Common myeloid progenitor, CD34-positive (primary cell): Measurements from ENCODE around the gene APLNR.

Source experiments
- CTCF ChIA-PET: fragments of 350-600 bp; sonication (Branson Sonifier 250); formaldehyde crosslinking; loops from one replicate; lab custom pipeline; 2021; ENCODE audit warnings: antibody characterized with exemption; lab: Charles Lee
- POLR2A ChIA-PET: fragments of 350-600 bp; sonication (Branson Sonifier 250); formaldehyde crosslinking; loops from one replicate; lab custom pipeline; 2021; ENCODE audit warnings: antibody characterized with exemption; lab: Charles Lee
- DNase-seq, 3 donors: peaks; one replicate each; pipeline versions ENCODE4 v3.0.0 to v3.0.0-alpha.2; 2013
- H3K27ac ChIP-seq, 2 experiments: 1 replicate in 1 of 2; 2 replicates in 1 of 2; pipeline ENCODE4 v1.7.0; 2013; ENCODE audit warnings: inconsistent platforms in 2 of 2, low read length in 2 of 2, mild to moderate bottlenecking in 2 of 2, low read depth in 1 of 2, moderate library complexity in 1 of 2; ENCODE audit not compliant: severe bottlenecking in 2 of 2, insufficient read depth in 1 of 2, poor library complexity in 1 of 2
- H3K27me3 ChIP-seq, 5 experiments: replicated peaks in 2 of 5; 1 replicate in 3 of 5; 2 replicates in 2 of 5; pipeline versions ENCODE4 v1.6.1 to v1.7.0; 2013; ENCODE audit warnings: low read length in 4 of 5, mild to moderate bottlenecking in 2 of 5, moderate library complexity in 2 of 5, inconsistent platforms in 1 of 5; ENCODE audit not compliant: insufficient read depth in 5 of 5, control insufficient read depth in 4 of 5
- H3K36me3 ChIP-seq, 4 experiments: 1 replicate in 2 of 4; 2 replicates in 2 of 4; pipeline versions ENCODE4 v1.6.1 to v1.7.0; 2013; ENCODE audit warnings: low read length in 3 of 4, control low read depth in 1 of 4, mild to moderate bottlenecking in 1 of 4; ENCODE audit not compliant: control insufficient read depth in 4 of 4, insufficient read depth in 4 of 4
- H3K4me1 ChIP-seq, 4 experiments: 1 replicate in 3 of 4; 2 replicates in 1 of 4; pipeline versions ENCODE4 v1.6.1 to v1.7.1; 2013; ENCODE audit warnings: low read length in 3 of 4, mild to moderate bottlenecking in 3 of 4, control low read depth in 1 of 4, inconsistent platforms in 1 of 4, moderate library complexity in 1 of 4; ENCODE audit not compliant: control insufficient read depth in 4 of 4, insufficient read depth in 4 of 4; ENCODE audit errors: control extremely low read depth in 1 of 4
- H3K4me3 ChIP-seq, 7 experiments: 1 replicate in 4 of 7; 2 replicates in 3 of 7; pipeline versions ENCODE4 v1.5.1 to v1.7.0; 2013; ENCODE audit warnings: mild to moderate bottlenecking in 7 of 7, low read length in 6 of 7, moderate library complexity in 6 of 7, inconsistent platforms in 2 of 7, low read depth in 2 of 7, control low read depth in 1 of 7; ENCODE audit not compliant: insufficient read depth in 4 of 7, control insufficient read depth in 1 of 7; ENCODE audit errors: extremely low read depth in 1 of 7
- H3K9me3 ChIP-seq, 5 experiments: 1 replicate in 4 of 5; 2 replicates in 1 of 5; pipeline versions ENCODE4 v1.6.1 to v1.7.1; 2013; ENCODE audit warnings: low read length in 4 of 5, mild to moderate bottlenecking in 2 of 5, inconsistent platforms in 1 of 5, low read depth in 1 of 5, moderate library complexity in 1 of 5; ENCODE audit not compliant: control insufficient read depth in 4 of 5, insufficient read depth in 2 of 5; ENCODE audit errors: control extremely low read depth in 1 of 5
- WGBS: methylation state at CpG from one replicate; pipeline ENCODE4 v1.1.5; 2013; ENCODE audit not compliant: insufficient coverage; 5-methylcytosine and 5-hydroxymethylcytosine counted together

The APLNR gene

GRCh38 chr11:57240757-57241156 lies 3.7 kb upstream of the APLNR start:
- H3K27ac ChIP-seq, result no peak overlapping the region
- H3K4me1 ChIP-seq, result peaks cover 0 to 17% (median 8%) of the 10 kb centered on the region in 4 experiments
- no peaks in the 10 kb centered on the region for H3K9me3 ChIP-seq
- DNase-seq, result no peak
- 38% methylated on average over 4 of the region's 5 CpGs for WGBS
- CTCF ChIA-PET, result interaction anchor here (1.0 to 3.4 kb wide), 3 partner anchors 9 to 400 kb away, joined by 3 to 30 read pairs (median 5); no protein-coding TSS in a partner anchor
- H3K36me3 ChIP-seq, result no peaks in the 10 kb centered on the region
- no peak overlapping the region for H3K4me3 ChIP-seq
- peaks cover 8 to 79% (median 26%) of the 10 kb centered on the region in 5 experiments for H3K27me3 ChIP-seq
- POLR2A ChIA-PET, result no interaction called here

DNA sequence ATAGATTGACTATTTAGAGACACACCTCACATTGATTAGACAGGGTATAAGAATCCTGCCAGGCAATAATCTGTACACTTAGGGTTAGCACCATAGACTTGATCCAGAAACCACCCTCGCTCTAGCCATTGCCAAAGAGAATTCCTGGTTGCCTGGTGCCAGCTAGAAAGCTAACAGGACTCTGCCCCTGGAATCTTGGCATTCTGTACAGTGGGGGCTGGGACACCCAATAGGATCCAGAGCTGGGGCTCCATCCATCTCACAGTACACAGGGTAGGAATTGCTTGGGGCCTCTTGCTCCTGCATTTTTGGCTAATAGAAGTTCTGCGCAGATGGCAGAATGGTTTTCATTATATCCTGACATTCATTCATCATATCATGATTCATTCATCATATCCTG lies 3.0 kb upstream of the APLNR start:
- H3K4me3 ChIP-seq, result no peak overlapping the region
- CTCF ChIA-PET, result interaction anchor here (0.8 to 3.4 kb wide), 4 partner anchors 10 to 400 kb away, joined by 3 to 30 read pairs (median 4); no protein-coding TSS in a partner anchor
- H3K27ac ChIP-seq, result no peak overlapping the region
- peaks cover 0 to 13% (median 7%) of the 10 kb centered on the region in 4 experiments for H3K4me1 ChIP-seq
- DNase-seq, result no peak
- 93% methylated on average over 1 of the region's 2 CpGs for WGBS
- POLR2A ChIA-PET, result no interaction called here
- H3K9me3 ChIP-seq, result no peaks in the 10 kb centered on the region
- no peaks in the 10 kb centered on the region for H3K36me3 ChIP-seq
- H3K27me3 ChIP-seq, result peaks cover 8 to 87% (median 26%) of the 10 kb centered on the region in 5 experiments

DNA sequence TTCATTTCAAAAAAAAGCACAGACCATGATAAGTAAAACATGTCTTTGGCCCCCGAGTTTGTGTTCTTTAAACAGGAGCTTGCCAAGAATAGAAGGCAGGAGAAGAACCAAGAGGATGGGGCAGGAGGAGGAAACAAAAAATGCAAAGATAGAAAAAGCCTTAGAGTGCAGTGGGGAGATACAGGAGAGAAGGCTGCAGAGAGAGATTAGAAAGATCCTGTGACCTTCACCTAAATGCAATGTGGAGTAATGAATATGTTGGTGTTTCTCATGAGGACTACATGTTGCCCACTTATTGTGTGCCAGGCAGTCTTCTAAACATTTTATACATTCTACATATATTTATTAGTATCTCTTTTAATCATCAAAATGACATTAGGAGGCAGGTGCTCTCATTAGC lies 2.3 kb upstream of the APLNR start:
- Histone ChIP-seq H3K9me3 (no peaks in the 10 kb centered on the region), H3K27me3 (peaks cover 8 to 93% (median 31%) of the 10 kb centered on the region in 5 experiments), H3K36me3 (no peaks in the 10 kb centered on the region), H3K4me3 (no peak overlapping the region), H3K27ac (no peak overlapping the region), H3K4me1 (peaks cover 0 to 9% (median 6%) of the 10 kb centered on the region in 4 experiments)
- peak in 1 of 3 donors; percentile 13 for DNase-seq
- CTCF ChIA-PET, result interaction anchor here (0.8 to 3.4 kb wide), 2 partner anchors 11 to 108 kb away, joined by 3 to 30 read pairs; no protein-coding TSS in a partner anchor
- POLR2A ChIA-PET, result no interaction called here
- WGBS, result no CpG with 5 or more reads among the region's 1 CpG

DNA sequence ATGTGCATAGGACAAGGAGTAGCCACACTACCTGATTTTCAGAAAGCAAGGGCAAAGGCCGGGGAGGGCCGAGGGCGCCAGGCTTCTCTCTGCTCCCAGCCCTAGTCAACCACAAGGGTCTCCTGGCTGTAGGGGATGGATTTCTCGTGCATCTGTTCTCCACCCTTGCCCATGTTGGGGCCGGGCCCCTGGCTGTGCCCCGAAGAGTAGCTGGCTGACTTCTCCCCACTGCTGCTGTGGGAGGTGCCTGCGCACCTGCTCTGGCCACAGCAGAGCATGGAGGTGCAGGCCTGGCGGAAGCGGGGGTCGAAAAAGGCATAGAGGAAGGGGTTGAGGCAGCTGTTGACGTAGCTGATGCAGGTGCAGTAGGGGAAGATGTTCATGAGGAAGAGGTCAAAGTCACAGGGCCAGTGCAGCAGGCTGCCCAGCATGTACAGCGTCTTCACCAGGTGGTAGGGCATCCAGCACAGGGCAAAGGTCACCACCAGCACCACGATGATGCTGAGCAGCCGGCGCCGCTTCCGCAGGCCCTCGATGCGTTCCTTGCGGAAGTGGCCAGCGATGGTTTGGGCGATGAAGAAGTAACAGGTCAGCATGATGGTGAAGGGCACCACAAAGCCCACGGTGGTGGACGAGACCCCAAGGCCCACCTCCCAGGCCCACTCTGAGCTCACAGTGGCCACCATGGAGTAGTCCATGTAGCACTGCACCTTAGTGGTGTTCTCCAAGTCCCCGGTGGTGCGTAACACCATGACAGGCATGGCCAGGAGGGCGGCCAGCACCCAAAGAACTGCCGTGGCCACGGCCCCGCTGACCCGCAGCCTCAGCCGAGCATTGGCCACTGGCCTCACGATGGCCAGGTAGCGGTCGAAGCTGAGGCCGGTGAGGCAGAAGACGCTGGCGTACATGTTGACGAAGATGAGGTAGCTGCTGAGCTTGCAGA lies 1.0 kb downstream of the APLNR start:
- CTCF ChIA-PET, result interaction anchor here (0.6 to 4.0 kb wide), 5 partner anchors 13 to 394 kb away, joined by 3 to 19 read pairs (median 3); no protein-coding TSS in a partner anchor
- no peak overlapping the region for H3K4me3 ChIP-seq
- peaks cover 0 to 2% (median 0%) of the 10 kb centered on the region in 5 experiments for H3K9me3 ChIP-seq
- POLR2A ChIA-PET, result no interaction called here
- whole genome bisulfite sequencing, result 76% methylated on average over 38 of the region's 39 CpGs
- no peak overlapping the region for H3K27ac ChIP-seq
- no peak for DNase-seq
- H3K27me3 ChIP-seq, result peaks cover 6 to 100% (median 48%) of the 10 kb centered on the region in 5 experiments
- H3K4me1 ChIP-seq, result peaks cover 0 to 9% (median 6%) of the 10 kb centered on the region in 4 experiments
- H3K36me3 ChIP-seq, result no peaks in the 10 kb centered on the region

DNA sequence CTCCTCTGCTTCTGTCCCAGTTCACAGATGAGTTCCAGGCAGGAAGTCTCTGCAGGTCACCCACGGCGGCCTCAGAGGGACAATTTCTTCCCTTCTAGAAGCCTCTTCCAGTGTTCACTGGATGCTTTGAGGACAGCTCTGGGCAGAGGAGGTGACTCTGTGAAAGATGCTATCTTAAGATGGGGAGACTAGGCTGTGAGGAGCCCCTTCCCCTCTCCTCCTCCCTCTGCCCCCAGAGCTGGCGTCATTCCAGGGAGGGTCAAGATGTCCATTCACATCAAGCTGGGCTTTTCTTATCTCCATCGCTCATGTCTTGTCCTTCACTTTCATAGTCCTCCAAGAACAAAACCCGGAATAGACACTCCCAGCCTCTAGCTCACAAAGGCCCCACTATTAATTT lies 3.3 kb downstream of the APLNR start:
- CTCF ChIA-PET, result interaction anchor here (4.0 kb wide), 1 partner anchor 15 kb away, joined by 19 read pairs; no protein-coding TSS in a partner anchor
- H3K9me3 ChIP-seq, result peaks cover 0 to 2% (median 0%) of the 10 kb centered on the region in 5 experiments
- POLR2A ChIA-PET, result no interaction called here
- H3K4me3 ChIP-seq, result no peak overlapping the region
- WGBS, result 71% methylated on average over 3 of the region's 5 CpGs
- H3K27ac ChIP-seq, result no peak overlapping the region
- peaks cover 0 to 9% (median 6%) of the 10 kb centered on the region in 4 experiments for H3K4me1 ChIP-seq
- no peak for DNase-seq
- H3K36me3 ChIP-seq, result no peaks in the 10 kb centered on the region
- peaks cover 2 to 100% (median 52%) of the 10 kb centered on the region in 5 experiments for H3K27me3 ChIP-seq

GRCh38 chr11:57231539-57232253 lies 5.4 kb downstream of the APLNR start:
- Histone ChIP-seq H3K27me3 (peaks cover 0 to 96% (median 50%) of the 10 kb centered on the region in 5 experiments), H3K27ac (no peak overlapping the region), H3K36me3 (no peaks in the 10 kb centered on the region), H3K4me1 (no peaks in the 10 kb centered on the region), H3K4me3 (no peak overlapping the region), H3K9me3 (peaks cover 0 to 2% (median 0%) of the 10 kb centered on the region in 5 experiments)
- ChIA-PET POLR2A (no interaction called here), CTCF (interaction anchor here (4.0 kb wide), 1 partner anchor 17 kb away, joined by 19 read pairs; no protein-coding TSS in a partner anchor)
- WGBS, result 26% methylated on average over 3 of the region's 3 CpGs
- DNase-seq, result no peak
